Left ventricle myocardium inferior (tissue), 1 donor: ENCODE results near the gene NDUFS6. TPM values are rescaled to one million over a fixed set of nuclear protein-coding genes. Genes with fewer than 3 reads are reported as not detected.

ENCODE experiments used
- DNase-seq: peaks from one replicate; pipeline ENCODE4 v3.0.0-alpha.2; 2020
- H3K27ac ChIP-seq: fragments of 200-600 bp; replicated peaks from 2 replicates; pipeline ENCODE4 v1.8.0; 2021
- H3K27me3 ChIP-seq: fragments of 200-600 bp; 2 replicates; pipeline ENCODE4 v1.8.0; 2021; ENCODE audit warnings: low read depth
- H3K36me3 ChIP-seq: fragments of 200-600 bp; 2 replicates; pipeline ENCODE4 v1.8.0; 2021
- H3K4me1 ChIP-seq: fragments of 200-600 bp; 2 replicates; pipeline ENCODE4 v1.8.0; 2021
- H3K4me3 ChIP-seq: fragments of 200-600 bp; 2 replicates; pipeline ENCODE4 v1.8.0; 2021; ENCODE audit warnings: mild to moderate bottlenecking, moderate library complexity
- H3K9me3 ChIP-seq: fragments of 200-600 bp; replicated peaks from 2 replicates; pipeline ENCODE4 v1.8.0; 2021
- intact Hi-C: fragments of 100-400 bp; cut with micrococcal nuclease; formaldehyde crosslinking; loops from one replicate; pipeline ENCODE4 v1.11.0; 2022
- total RNA-seq: library from RNA; stranded (reverse); fragmentation: NEBNext Ultra II Directional; extraction: Animal tissue kit (Norgen Biotek cat#: 25700); gene quantifications from one replicate; pipeline ENCODE4 v1.2.1, GENCODE V29; 2021
- TF ChIP-seq, protein P1 (sequence below): fragments of 200-600 bp; IDR thresholded peaks from 2 replicates; pipeline ENCODE4 v1.8.0; 2021; ENCODE audit warnings: antibody characterized with exemption, mild to moderate bottlenecking, borderline replicate concordance
- donor health status: DM: no; HTN: yes; CAD: no; lungs with severe emphysema.

Gene NDUFS6
- total RNA-seq, 1 donor from 2014 or later, result 122 TPM

DNA sequence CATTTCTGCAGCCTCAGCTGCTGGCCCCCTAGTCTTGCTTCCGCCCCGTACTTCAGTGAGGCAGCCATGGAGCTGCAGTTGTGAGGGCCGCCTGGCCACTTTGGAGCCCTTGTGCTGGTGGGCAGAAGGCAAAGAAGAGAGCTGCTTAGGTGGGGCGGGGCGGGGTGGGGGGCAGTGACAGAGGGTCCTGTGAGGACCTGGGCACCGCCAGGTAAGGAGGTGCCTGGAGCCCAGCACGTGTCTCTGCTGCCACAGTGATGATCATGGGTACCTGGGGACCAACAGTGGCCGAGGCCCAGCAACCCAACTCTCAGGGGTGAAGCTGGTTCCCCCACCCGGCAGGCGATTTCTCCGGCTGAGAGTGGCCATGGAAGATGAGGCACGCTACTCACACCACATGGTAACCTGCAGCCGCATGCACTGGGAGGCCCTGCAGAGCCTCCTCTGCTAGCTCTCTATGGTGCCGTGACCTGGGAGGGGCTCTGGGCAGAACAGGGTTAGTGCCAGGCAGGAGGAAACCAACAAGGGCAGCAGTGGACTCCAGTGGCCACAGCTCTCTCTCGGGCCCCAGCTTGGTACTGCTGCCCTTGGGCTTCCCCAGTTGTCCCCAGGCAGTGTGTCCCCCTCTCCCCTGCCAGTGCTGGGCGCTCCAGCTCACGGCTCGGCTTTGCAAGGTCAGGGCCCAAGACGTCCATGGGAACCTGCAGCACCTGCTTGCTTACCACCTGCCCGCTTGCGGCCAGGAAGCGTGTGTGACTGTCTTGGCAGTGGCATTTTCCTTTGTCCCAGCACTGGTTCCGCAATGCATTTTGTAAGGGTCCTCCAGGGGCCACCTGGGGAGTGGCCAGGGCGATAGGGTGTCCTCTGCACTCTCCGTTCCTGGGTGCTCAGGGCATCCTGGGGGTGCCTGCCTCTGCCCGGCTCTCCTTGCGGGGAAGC is 24.0 kb downstream of the NDUFS6 start:
- no peaks in the 10 kb centered on the region for H3K9me3 ChIP-seq
- peaks cover 3% of the 10 kb centered on the region for H3K4me1 ChIP-seq
- no peak for DNase-seq
- TF ChIP-seq, protein P1, sequence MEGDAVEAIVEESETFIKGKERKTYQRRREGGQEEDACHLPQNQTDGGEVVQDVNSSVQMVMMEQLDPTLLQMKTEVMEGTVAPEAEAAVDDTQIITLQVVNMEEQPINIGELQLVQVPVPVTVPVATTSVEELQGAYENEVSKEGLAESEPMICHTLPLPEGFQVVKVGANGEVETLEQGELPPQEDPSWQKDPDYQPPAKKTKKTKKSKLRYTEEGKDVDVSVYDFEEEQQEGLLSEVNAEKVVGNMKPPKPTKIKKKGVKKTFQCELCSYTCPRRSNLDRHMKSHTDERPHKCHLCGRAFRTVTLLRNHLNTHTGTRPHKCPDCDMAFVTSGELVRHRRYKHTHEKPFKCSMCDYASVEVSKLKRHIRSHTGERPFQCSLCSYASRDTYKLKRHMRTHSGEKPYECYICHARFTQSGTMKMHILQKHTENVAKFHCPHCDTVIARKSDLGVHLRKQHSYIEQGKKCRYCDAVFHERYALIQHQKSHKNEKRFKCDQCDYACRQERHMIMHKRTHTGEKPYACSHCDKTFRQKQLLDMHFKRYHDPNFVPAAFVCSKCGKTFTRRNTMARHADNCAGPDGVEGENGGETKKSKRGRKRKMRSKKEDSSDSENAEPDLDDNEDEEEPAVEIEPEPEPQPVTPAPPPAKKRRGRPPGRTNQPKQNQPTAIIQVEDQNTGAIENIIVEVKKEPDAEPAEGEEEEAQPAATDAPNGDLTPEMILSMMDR, result no peak
- peaks cover 76% of the 10 kb centered on the region for H3K36me3 ChIP-seq
- no peaks in the 10 kb centered on the region for H3K27me3 ChIP-seq
- no peak overlapping the region for H3K27ac ChIP-seq
- H3K4me3 ChIP-seq, result no peak overlapping the region
- intact Hi-C loops, result no loop called here

DNA sequence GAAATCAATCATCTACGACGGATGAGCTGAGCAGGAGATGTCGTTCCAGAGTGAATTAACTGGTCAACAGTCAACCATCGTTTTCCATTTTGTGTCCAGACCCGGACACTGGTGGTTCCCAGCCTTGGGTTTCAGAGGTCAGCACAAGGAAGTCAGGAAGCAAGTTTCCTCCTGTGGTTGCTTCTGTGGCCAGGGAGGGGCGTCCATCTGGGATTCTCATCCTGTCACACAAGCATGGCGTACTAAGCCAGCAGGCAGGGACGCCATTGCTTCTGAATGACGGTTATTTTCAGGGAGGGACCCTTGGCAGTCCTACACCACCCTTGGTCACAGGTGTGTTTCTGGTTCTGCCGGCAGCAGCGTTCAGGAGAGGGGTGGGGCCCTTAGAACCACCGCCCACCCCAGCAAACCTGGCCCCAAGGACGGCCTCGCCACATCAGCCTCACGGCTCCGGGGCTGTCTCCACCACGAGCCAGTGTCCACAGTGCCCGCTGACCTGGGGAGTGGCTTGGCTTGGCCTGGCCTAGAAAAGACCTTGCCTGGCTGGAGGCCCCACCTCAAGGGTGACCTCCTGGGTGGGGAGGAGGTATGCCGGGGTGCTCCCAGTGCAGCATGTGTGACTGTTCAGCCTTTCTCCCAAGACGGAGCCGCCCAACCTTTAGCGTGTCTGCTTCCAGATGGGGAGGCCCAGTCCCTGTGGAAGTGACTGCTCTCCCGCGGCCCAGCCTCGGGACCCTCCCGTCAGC is 25.2 kb downstream of the NDUFS6 start:
- Histone ChIP-seq H3K27me3 (no peaks in the 10 kb centered on the region), H3K9me3 (no peaks in the 10 kb centered on the region), H3K27ac (no peak overlapping the region), H3K4me1 (no peaks in the 10 kb centered on the region), H3K4me3 (no peak overlapping the region), H3K36me3 (peaks cover 67% of the 10 kb centered on the region)
- intact Hi-C loops, result no loop called here
- TF ChIP-seq, protein P1, result no peak
- no peak for DNase-seq

DNA sequence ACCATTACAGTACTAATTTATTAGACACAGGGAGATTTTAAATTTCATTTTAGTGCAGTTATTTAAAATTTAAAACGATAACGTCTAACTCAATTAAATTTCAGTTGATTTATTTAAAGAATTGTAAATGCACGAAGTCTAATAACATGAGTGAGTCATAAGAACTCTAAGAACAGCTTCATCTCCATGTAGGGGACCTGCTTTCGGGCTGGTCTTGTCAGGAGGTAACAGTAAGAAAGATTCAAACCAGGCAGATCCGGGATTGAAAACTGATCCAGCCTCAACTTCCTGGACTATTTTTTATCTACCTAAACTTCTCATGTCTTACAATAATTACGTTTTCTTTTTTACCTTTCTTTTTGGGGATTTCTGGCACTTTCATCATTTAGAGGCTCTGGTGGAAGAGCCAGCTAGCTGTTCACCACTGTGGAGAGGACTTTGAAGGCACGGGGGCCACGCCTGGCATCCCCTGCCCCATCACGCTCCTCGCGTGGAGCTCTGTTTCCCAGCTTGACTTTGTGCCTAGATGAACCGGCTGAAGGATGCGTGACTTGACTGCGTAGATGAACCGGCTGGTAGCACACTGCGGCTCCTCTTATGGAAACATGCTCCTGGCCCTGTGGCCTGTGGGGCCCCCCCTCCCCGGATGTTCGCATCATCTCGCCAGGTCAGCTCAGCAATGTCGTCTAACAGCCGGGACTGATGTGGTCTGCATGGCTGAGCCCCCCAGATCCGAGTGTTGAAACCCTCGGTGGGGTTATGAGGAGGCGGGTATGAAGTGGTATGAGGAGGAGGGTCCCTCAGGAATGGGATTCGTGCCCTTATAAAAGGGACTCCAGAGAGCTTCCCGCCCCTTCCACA is 26.0 kb downstream of the NDUFS6 start:
- Histone ChIP-seq H3K4me3 (no peak overlapping the region), H3K4me1 (peaks cover 3% of the 10 kb centered on the region), H3K27ac (no peak overlapping the region), H3K9me3 (no peaks in the 10 kb centered on the region), H3K36me3 (peaks cover 59% of the 10 kb centered on the region), H3K27me3 (no peaks in the 10 kb centered on the region)
- DNase-seq, result no peak
- TF ChIP-seq, protein P1, result no peak
- intact Hi-C loops, result no loop called here

DNA sequence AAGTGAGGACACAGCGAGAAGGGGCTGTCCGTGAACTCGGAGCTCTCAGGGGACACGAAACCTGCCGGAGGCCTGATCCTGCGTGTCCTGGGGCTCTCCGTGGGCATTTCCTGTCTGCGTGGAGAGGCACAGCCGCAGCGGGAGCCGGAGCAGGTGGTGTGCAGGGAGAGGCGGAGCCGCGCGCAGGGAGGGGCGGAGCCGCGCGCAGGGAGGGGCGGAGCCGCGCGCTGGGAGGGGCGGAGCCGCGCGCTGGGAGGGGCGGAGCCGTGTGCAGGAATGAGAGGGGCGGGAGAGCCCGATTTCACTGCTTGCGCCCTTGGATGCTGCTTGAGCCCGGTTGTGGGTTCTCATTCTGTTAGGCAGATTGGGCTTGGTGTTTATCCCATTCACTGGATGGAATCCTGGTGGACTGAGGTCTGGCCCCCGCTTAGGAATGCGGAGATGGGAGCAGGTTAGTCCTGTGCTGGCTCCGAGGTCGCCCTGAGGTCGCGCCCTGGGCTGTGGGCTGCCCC is 26.7 kb downstream of the NDUFS6 start:
- Histone ChIP-seq H3K27me3 (no peaks in the 10 kb centered on the region), H3K9me3 (no peaks in the 10 kb centered on the region), H3K36me3 (peaks cover 52% of the 10 kb centered on the region), H3K4me3 (no peak overlapping the region), H3K4me1 (peaks cover 10% of the 10 kb centered on the region), H3K27ac (no peak overlapping the region)
- intact Hi-C loops, result no loop called here
- no peak for DNase-seq
- TF ChIP-seq, protein P1, result no peak
